Measurements from ENCODE around the gene CCDC92. TPM values are rescaled to one million over a fixed set of nuclear protein-coding genes. Genes with fewer than 3 reads are reported as not detected.

Gene CCDC92
- total and polyA plus RNA-seq, 2 of the 8 experiments (the other 6 are each of a cell fraction or from before 2014, with no cell fraction given): 0.43 to 0.51 TPM

DNA sequence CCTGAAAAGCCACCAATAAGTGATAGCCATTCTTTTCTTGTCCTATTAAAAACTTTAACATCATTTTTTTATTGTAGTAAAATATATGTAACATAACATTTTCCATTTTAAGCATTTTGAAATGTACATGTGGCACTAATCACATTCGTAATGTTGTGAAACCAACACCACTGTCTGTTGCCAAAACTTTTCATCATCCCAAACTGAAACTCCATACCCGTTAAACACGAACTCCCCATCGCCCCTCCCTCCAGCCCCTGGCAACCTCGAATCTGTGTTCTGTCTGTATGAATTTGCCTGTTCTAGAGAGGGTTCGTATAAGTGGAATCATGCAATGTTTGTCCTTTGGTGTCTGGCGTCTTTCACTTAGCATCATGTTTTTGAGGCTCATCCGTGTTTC lies 75.9 kb downstream of the CCDC92 start:
- Histone ChIP-seq H3K79me1 (ENCODE audit: low read depth, low read length) (no peaks in the 10 kb centered on the region), H3K36me3 (ENCODE audit: control insufficient read depth in 2 of 4, insufficient read depth in 4 of 4, low read length in 3 of 4) (no peaks in the 10 kb centered on the region), H4K91ac (replicated peaks; ENCODE audit: insufficient read length, low read length) (no peak overlapping the region), H2BK5ac (ENCODE audit: low read depth, low read length) (no peak overlapping the region), H4K5ac (ENCODE audit: insufficient read length, low read depth, low read length) (no peak overlapping the region), H2BK15ac (ENCODE audit: low read length) (no peak overlapping the region), H3K56ac (replicated peaks; ENCODE audit: insufficient read length, low read depth, low read length) (no peak overlapping the region), H3K79me2 (ENCODE audit: control insufficient read depth in 1 of 2, insufficient read depth in 2 of 2, low read length in 2 of 2) (no peaks in the 10 kb centered on the region), H4K8ac (ENCODE audit: extremely low read depth, insufficient read depth, low read length) (no peak overlapping the region), H3K4me3 (ENCODE audit: extremely low read depth in 1 of 4, insufficient read depth in 2 of 4, low read depth in 3 of 4, low read length in 4 of 4) (no peak overlapping the region), H3K9me3 (ENCODE audit: insufficient read depth in 2 of 2, low read depth in 1 of 2, low read length in 1 of 2) (peaks cover 0 to 3% of the 10 kb centered on the region in 2 experiments; a peak in 1 of 4 replicates), H2BK120ac (replicated peaks; ENCODE audit: low read depth, low read length) (no peak overlapping the region), H2AFZ (ENCODE audit: low read length) (no peak overlapping the region), H4K20me1 (replicated peaks in 1 of 2; ENCODE audit: control insufficient read depth in 1 of 2, insufficient read depth in 2 of 2, low read length in 2 of 2) (no peaks in the 10 kb centered on the region), H2BK20ac (ENCODE audit: low read length) (no peak overlapping the region), H3K23me2 (ENCODE audit: low read depth, low read length) (no peaks in the 10 kb centered on the region; the same call in 1 of the 2 replicates), H3K4ac (replicated peaks; ENCODE audit: insufficient read length, low read depth, low read length) (no peak overlapping the region), H3K4me2 (ENCODE audit: insufficient read depth in 1 of 2, low read depth in 2 of 2, low read length in 2 of 2) (no peak overlapping the region), H3K27me3 (replicated peaks in 1 of 4; ENCODE audit: control insufficient read depth in 3 of 4, extremely low read depth in 1 of 4, insufficient read depth in 3 of 4, low read length in 3 of 4) (0 out of 7 replicates have a peak, but pooled peaks cover 0 to 5% (median 0%) of the 10 kb centered on the region in 4 experiments), H3K4me1 (replicated peaks in 1 of 4; ENCODE audit: control insufficient read depth in 3 of 4, insufficient read depth in 4 of 4, low read length in 3 of 4) (peaks cover 0 to 8% (median 4%) of the 10 kb centered on the region in 4 experiments; a peak in 5 of 7 replicates), H3K14ac (ENCODE audit: insufficient read length) (no peak overlapping the region), H2BK12ac (ENCODE audit: low read depth, low read length) (no peak overlapping the region), H2AK5ac (ENCODE audit: low read depth, low read length) (no peak overlapping the region), H3K23ac (ENCODE audit: insufficient read length) (no peak overlapping the region), H3K9ac (replicated peaks in 1 of 4; ENCODE audit: extremely low read depth in 1 of 4, low read depth in 3 of 4, low read length in 3 of 4) (no peak overlapping the region), H3K18ac (ENCODE audit: extremely low read depth, low read length) (no peak overlapping the region), H3K27ac (ENCODE audit: low read depth, low read length) (no peak overlapping the region)
- ChIA-PET POLR2A (ENCODE audit: partially characterized antibody) (no interaction called here), CTCF (ENCODE audit: partially characterized antibody) (interaction anchor here (1.0 kb wide), 1 partner anchor 9 kb away, joined by 3 read pairs; no protein-coding TSS in a partner anchor)
- WGBS, 2 experiments (ENCODE audit: extremely low coverage in 1 of 2, insufficient coverage in 1 of 2, insufficient read length in 1 of 2, insufficient replicate concordance in 2 of 2, low coverage in 1 of 2, low lambda C conversion rate in 2 of 2, missing lambda C conversion rate in 1 of 2): 86% methylated on average over 8 of the region's 8 CpGs; no CpG with 5 or more reads in 1 of the 2 experiments
- DNase-seq (ENCODE audit: low read depth in 1 of 2, low spot score in 2 of 2): no peak
- no peak for FAIRE-seq
- no peak for TF ChIP-seq CREB1 (IDR thresholded peaks at IDR 0.05)
- no peak for TF ChIP-seq KDM4A (IDR thresholded peaks at IDR 0.05; ENCODE audit: low read depth, low read length, severe bottlenecking)
- no peak for TF ChIP-seq SRF (IDR thresholded peaks at IDR 0.05; ENCODE audit: low read depth, low read length)
- TF ChIP-seq CHD1 (IDR thresholded peaks at IDR 0.05; ENCODE audit: low read depth, low read length): no peak
- TF ChIP-seq, protein P1, sequence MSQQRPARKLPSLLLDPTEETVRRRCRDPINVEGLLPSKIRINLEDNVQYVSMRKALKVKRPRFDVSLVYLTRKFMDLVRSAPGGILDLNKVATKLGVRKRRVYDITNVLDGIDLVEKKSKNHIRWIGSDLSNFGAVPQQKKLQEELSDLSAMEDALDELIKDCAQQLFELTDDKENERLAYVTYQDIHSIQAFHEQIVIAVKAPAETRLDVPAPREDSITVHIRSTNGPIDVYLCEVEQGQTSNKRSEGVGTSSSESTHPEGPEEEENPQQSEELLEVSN (IDR thresholded peaks at IDR 0.05): no peak
- no peak for TF ChIP-seq TAF1 (IDR thresholded peaks at IDR 0.05; ENCODE audit: low read depth, low read length)
- no peak for TF ChIP-seq PHF8 (conservative IDR thresholded peaks at IDR 0.05; ENCODE audit: low read depth, low read length)
- TF ChIP-seq HDAC6 (IDR thresholded peaks at IDR 0.05; ENCODE audit: low read depth, low read length): no peak
- TF ChIP-seq, protein P2, sequence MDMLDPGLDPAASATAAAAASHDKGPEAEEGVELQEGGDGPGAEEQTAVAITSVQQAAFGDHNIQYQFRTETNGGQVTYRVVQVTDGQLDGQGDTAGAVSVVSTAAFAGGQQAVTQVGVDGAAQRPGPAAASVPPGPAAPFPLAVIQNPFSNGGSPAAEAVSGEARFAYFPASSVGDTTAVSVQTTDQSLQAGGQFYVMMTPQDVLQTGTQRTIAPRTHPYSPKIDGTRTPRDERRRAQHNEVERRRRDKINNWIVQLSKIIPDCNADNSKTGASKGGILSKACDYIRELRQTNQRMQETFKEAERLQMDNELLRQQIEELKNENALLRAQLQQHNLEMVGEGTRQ (IDR thresholded peaks at IDR 0.05; ENCODE audit: low read length): no peak
- no peak for TF ChIP-seq SP4 (IDR thresholded peaks at IDR 0.05; ENCODE audit: low read length)
- no peak for TF ChIP-seq GABPA (IDR thresholded peaks at IDR 0.05; ENCODE audit: borderline replicate concordance, insufficient read depth, low read length)
- TF ChIP-seq RNF2 (IDR thresholded peaks at IDR 0.05; ENCODE audit: borderline replicate concordance, low read depth, low read length, missing control alignments, poor library complexity, severe bottlenecking): no peak
- TF ChIP-seq BRCA1 (IDR thresholded peaks at IDR 0.05; ENCODE audit: low read depth, low read length): no peak
